K562 (cell line): ENCODE data around the gene SEC14L5. TPM values are rescaled to one million over a fixed set of nuclear protein-coding genes. Genes with fewer than 3 reads are reported as not detected.

ENCODE experiments used
- AFF1 ChIP-seq, 2 experiments: fragments of 450-650 bp; IDR thresholded peaks; 2 replicates each; pipeline ENCODE4 v1.6.1; 2018; ENCODE audit warnings: mild to moderate bottlenecking in 2 of 2, low read depth in 1 of 2; ENCODE audit not compliant: partially characterized antibody in 2 of 2
- HDAC6 ChIP-seq: IDR thresholded peaks from 2 replicates; pipeline ENCODE4 v1.6.1; 2012; ENCODE audit warnings: low read depth, mild to moderate bottlenecking, control low read depth, inconsistent platforms, low read length, moderate library complexity
- KDM1A ChIP-seq, 2 experiments: fragments of 450-650 bp; IDR thresholded peaks; 2 replicates each; pipeline ENCODE4 v1.6.1; 2016; ENCODE audit warnings: mild to moderate bottlenecking in 2 of 2
- NFYB ChIP-seq: IDR thresholded peaks from 2 replicates; pipeline ENCODE4 v1.6.1; 2011; ENCODE audit warnings: mild to moderate bottlenecking, moderate library complexity; ENCODE audit not compliant: insufficient read length; ENCODE audit errors: extremely low read depth
- POLR2A ChIP-seq: fragments of 450-650 bp; conservative IDR thresholded peaks from 2 replicates; pipeline ENCODE4 v1.6.1; 2016
- RREB1 ChIP-seq: fragments of 250-450 bp; sonication (Bioruptor Pico); IDR thresholded peaks from 2 replicates; pipeline ENCODE4 v1.4.0; 2020
- RUNX1 ChIP-seq: sonication (generic); IDR thresholded peaks from 2 replicates; pipeline ENCODE4 v1.6.1; 2016; ENCODE audit warnings: antibody characterized with exemption, low read depth
- polyA plus RNA-seq, 8 experiments: library from polyadenylated mRNA; depleted of rRNA in 4 of 8; stranded (reverse) in 5 of 8; unstranded in 3 of 8; fragments of >200 nt; fragmentation: Nextera tagmentation in 2 of 8; fragmentation: Illumina TruSeq in 1 of 8; extraction: Ambion mirVana in 2 of 8; extraction: Trizol in 1 of 8; gene quantifications; 2 replicates each; pipeline versions ENCODE4 v1.2.1 to v1.2.3, GENCODE V29; 2011 to 2014; ENCODE audit warnings: inconsistent platforms in 1 of 8, missing spikeins in 1 of 8
- total RNA-seq, 7 experiments: library from RNA; depleted of rRNA in 6 of 7; stranded (reverse); fragments of >200 nt in 6 of 7; fragmentation: Illumina TruSeq in 2 of 7; extraction: Trizol in 2 of 7; gene quantifications; 2 replicates each; pipeline versions ENCODE4 v1.2.1 to v1.2.3, GENCODE V29; 2011 to 2021; ENCODE audit warnings: low replicate concordance in 1 of 7

The SEC14L5 gene
- total and polyA plus RNA-seq, 9 of the 15 experiments (the other 6 are each of a cell fraction or from before 2014, with no cell fraction given) = 0.11 TPM; not detected in 8

- TF ChIP-seq RREB1 (CRISPR knock-in tag) (no peak), HDAC6 (no peak), AFF1 (IDR thresholded peaks at IDR 0.05; ENCODE audit: low read depth in 1 of 2, partially characterized antibody in 2 of 2) (no peak), RUNX1 (no peak), KDM1A (IDR thresholded peaks at IDR 0.05) (0 out of 4 replicates have a peak, but pooled peaks have one; percentile 19 to 26), NFYB (peak; percentile 34), POLR2A (no peak)
Observed at GRCh38 chr16:5015351-5015750, 57.2 kb downstream of the SEC14L5 start (continued).
